ENCODE measurements around the gene GSTA1.
"Not testable (repeated sequence)": the region's sequence is repeated elsewhere in the genome, so short reads cannot be mapped to it uniquely, and the experiment has no call there.

The GSTA1 gene

DNA sequence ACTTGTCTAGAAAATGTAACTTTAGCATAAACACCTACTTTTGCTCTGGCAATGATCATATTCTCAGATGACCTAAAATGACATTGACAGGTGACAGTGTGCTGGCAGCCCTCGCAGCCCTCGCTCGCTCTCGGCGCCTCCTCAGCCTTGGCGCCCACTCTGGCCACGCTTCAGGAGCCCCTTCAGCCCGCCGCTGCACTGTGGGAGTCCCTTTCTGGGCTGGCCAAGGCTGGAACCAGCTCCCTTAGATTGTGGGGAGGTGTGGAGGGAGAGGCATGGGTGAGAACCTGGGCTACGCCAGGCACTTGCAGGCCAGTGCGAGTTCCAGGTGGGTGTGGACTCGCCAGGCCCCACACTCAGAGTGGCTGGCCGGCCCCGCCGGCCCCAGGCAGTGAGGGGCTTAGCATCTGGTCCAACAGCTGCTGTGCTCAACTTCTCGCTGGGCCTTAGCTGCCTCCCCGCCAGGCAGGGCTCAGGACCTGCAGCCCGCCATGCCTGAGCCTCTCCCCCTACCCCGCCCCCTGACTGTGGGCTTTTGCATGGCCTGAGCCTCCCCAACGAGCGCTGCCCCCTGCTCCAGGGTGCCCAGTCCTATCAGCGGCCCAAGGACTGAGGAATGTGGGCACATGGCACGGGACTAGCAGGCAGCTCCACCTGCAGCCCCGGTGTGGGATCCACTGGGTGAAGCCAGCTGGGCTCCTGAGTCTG lies 17.2 kb downstream of the GSTA1 start:
- TF ChIP-seq, protein P1, sequence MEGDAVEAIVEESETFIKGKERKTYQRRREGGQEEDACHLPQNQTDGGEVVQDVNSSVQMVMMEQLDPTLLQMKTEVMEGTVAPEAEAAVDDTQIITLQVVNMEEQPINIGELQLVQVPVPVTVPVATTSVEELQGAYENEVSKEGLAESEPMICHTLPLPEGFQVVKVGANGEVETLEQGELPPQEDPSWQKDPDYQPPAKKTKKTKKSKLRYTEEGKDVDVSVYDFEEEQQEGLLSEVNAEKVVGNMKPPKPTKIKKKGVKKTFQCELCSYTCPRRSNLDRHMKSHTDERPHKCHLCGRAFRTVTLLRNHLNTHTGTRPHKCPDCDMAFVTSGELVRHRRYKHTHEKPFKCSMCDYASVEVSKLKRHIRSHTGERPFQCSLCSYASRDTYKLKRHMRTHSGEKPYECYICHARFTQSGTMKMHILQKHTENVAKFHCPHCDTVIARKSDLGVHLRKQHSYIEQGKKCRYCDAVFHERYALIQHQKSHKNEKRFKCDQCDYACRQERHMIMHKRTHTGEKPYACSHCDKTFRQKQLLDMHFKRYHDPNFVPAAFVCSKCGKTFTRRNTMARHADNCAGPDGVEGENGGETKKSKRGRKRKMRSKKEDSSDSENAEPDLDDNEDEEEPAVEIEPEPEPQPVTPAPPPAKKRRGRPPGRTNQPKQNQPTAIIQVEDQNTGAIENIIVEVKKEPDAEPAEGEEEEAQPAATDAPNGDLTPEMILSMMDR (IDR thresholded peaks at IDR 0.05; ENCODE audit: extremely low read depth, missing control alignments): no peak
- DNase-seq (ENCODE audit: low spot score): no peak

DNA sequence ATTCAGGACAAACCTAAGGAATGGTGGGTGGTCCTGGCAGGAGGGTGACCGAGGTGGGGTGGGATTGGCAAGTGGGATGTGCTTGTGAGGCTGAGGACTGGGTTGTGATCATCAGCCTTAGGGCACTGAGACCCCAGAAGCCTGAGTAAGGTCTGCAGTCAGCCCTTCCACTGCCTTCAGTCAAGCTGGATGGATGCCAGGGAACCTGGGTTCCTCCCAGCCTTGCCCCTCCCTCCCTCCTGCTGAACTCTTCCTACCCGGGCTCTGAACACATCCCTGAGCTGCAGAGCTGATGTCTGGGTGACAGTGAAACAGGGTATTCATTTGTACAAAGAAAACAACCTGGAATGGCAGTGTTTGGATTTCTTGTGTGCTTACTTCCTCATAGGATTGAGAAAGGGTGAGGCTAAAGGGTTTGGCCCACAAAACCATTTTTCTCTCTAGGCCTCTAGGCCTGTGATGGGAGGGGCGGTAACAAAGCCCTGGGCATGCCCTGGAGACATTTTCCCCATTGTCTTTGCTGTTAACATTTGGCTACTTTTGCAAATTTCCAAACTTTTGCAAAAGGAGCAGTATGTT lies 20.8 kb downstream of the GSTA1 start:
- DNase-seq (ENCODE audit: low spot score): not testable (repeated sequence)

DNA sequence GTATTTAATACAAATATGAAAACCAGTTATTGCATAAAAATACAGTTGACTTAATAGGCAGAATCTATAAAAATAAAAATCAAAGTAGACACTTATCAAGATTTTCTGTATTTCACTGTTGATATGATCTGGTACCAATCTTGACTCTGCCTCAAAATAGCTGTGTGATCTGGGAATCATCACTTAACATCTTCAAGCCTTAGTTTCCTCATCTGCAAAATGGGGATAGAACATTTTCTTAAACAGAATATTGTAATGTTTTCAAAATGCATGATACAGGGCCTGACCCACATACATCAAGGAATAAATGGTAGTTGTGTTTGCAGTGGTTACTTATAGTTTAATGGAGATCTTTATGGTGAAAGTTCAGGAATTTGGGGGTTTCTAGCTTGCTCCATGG lies 21.4 kb downstream of the GSTA1 start:
- DNase-seq (ENCODE audit: low spot score): not testable (repeated sequence)

DNA sequence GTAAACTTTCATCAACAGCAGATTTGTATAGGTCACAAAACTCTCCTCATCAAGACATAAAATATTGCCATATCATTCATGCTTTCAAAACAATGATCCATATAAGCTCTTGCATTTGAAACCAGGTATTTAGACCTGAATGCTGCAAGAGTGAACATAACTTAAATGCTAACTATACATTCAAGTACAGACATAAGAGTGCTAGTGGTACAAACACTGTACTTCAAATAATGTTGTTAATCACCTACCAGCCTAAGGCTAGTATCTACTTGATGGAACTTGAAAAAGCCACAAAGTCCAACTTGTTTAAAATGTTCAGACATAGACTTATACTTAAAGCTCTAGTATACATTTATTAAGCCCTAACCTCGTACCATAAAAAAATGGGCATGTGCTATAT lies 24.4 kb downstream of the GSTA1 start:
- no peak for DNase-seq (ENCODE audit: low spot score)
- TF ChIP-seq, protein P1 (IDR thresholded peaks at IDR 0.05; ENCODE audit: extremely low read depth, missing control alignments): no peak

DNA sequence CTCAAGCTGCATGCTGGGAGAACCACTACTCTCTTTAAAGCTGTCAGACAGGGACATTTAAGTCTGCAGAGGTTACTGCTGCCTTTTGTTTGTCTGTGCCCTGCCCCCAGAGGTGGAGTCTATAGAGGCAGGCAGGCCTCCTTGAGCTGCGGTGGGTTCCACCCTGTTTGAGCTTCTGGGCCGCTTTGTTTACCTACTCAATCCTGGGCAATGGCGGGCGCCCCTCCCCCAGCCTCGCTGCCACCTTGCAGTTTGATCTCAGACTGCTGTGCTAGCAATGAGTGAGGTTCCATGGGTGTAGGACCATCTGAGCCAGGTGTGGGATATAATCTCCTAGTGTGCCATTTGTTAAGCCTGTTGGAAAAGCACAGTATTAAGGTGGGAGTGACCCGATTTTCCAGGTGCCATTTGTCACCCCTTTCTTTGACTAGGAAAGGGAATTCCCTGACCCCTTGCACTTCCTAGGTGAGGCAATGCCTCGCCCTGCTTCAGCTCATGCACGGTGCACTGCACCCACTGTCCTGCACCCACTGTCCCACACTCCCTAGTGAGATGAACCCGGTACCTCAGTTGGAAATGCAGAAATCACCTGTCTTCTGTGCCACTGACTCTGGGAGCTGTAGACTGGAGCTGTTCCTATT lies 26.8 kb downstream of the GSTA1 start:
- not testable (repeated sequence) for DNase-seq (ENCODE audit: low spot score)

DNA sequence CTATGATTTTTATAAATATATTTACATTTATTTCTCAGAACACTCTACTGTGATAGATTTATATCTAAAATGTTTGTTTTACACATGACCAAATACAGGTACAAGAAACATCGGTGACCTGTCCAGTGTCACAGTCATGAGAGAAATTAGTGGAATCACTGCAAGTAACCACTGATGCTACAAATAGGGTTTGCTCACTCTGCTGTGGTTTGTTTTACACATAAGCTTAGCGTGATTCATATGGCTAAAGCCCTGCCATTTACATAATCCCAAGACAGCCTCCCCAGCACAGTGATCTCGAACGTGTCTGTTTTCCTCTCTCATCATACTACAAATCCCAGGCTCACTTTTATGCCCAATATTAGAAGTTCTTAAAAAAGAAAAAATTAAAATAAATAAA lies 34.2 kb downstream of the GSTA1 start:
- DNase-seq (ENCODE audit: low spot score): not testable (repeated sequence)

DNA sequence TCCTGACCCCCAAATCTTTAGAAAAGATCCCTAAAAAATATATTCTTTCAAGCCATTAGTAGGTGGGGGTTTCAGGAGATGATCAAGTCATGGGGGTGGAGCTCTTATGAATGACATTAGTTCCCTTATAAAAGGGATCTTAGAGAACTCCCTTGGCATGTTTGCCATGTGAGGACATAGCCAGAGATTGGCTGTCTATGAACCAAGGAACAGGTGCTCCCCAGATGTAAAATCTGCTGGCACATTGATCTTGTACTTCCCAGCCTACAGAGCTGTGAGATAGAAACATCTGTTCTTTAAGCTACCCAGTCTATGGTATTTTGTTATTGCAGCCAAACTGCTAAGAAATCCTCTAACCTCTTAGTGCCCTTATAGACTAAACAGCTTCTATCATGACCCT lies 36.0 kb downstream of the GSTA1 start:
- DNase-seq (ENCODE audit: low spot score): not testable (repeated sequence)

DNA sequence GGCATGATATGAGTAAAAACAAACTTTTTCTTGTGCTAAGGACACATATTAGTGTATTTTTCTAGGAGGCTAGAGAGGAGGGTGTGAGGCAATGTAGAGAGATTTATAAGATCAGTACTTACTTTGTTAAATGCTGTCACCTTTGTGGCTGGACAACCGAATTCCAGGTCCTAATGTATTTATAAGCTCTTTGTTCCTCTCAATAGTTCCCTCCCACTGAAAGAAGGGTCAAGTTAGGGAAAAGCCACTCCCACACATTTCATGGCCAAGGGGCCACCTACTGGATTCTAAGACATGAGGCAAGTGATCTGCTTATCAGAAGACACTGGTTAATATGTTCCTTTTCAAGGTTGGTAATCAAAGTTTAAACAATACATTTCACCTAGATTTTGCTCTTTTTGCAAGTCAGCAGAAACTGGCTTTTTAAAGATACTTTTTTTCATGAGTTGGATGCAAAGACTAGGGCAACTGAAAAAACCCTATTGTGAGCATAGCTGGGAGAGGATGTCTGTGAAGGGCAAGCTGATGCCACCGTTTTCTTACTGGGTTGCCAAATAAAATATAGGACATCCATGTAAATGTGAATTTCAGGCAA lies 40.2 kb downstream of the GSTA1 start, which contains the start of gene GSTA2:
TSS of gene GSTA2 (minus strand) at position 154 of the 595 bp plus-strand sequence. CDS start 5,528 bp downstream, outside the sequence.
- DNase-seq (ENCODE audit: low spot score): not testable (repeated sequence)

DNA sequence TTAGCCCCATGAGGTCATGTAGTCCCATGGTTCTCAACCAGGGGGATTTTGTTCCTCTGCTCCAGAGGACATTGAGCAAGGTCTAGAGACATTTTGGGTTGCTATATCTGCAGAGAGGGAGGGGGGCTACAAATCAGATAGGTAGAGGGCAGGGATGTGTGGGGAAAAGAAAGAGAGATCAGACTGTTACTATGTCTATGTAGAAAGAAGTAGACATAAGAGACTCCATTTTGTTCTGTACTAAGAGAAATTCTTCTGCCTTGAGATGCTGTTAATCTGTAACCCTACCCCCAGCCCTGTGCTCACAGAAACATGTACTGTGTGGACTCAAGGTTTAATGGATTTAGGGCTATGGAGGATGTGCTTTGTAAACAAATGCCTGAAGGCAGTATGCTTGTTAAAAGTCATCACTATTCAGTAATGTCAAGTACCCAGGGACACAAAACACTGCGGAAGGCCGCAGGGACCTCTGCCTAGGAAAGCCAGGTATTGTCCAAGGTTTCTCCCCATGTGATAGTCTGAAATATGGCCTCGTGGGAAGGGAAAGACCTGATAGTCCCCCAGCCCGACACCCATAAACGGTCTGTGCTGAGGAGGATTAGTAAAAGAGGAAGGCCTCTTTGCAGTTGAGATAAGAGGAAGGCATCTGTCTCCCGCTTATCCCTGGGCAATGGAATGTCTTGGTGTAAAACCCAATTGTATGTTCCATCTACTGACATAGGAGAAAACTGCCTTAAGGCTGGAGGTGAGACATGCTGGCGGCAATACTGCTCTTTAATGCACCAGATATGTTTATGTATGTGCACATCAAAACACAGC lies 41.7 kb downstream of the GSTA1 start:
- not testable (repeated sequence) for DNase-seq (ENCODE audit: low spot score)

DNA sequence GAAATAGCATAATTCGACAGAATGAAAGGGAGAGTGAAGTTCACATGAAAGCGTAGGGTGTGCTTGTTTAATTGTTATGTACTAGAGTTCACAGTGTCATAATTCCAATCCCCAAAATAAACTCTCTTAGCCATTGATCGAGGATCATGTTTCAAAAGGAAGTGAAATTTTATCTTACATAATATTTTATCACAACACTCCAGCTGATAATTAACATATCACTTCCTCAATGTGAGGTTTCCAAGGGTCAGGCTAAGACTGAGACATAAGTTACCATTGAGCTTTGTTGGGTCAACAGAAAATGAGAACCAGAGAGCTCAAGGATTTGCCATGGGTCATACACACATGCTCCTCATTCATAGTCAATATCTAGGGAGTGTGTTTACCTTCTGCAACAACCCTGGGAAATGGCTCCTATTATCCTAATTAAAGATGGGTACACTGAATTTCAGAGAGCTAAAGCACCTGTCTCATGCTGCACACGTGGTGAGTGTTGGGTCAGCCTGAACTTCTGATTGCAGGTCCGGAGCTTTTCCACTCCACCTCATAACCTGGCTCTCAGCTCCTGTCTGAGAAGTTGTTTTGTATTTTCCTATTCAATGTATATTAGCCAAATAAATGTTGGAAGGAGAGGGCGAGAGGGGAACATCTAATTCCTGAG lies 43.4 kb downstream of the GSTA1 start:
- no peak for DNase-seq (ENCODE audit: low spot score)
- TF ChIP-seq, protein P1 (IDR thresholded peaks at IDR 0.05; ENCODE audit: extremely low read depth, missing control alignments): no peak

All from GM20000 (cell line).